Stimulated activated CD8-positive, alpha-beta memory T cell treated with anti-CD3 and anti-CD28 coated beads, Interleukin-12 subunit alpha, Interleukin-12 subunit beta, amount 100 ng/mL, for 24 hours (primary cell): ENCODE measurements around the gene KRT79.
"Not testable (repeated sequence)": the region's sequence is repeated elsewhere in the genome, so short reads cannot be mapped to it uniquely, and the experiment has no call there.

Experiments
- DNase-seq: peaks from one replicate; pipeline ENCODE4 v3.0.0-alpha.2; 2020; ENCODE audit errors: extremely low read depth

KRT79 gene

GRCh38 chr12:52833922-52834726, at the start of gene KRT79:
Gene KRT79 (minus strand): TSS chr12:52834311. CDS start chr12:52834260, 51 bp downstream.
- DNase-seq, result no peak

- not testable (repeated sequence) for DNase-seq
Measured at GRCh38 chr12:52880499-52880898, 46.4 kb upstream of the KRT79 start.

- peak; percentile 33 for DNase-seq
Measured at GRCh38 chr12:52879394-52880351, 45.6 kb upstream of the KRT79 start.

- DNase-seq, result no peak
Measured at GRCh38 chr12:52878507-52879393, 44.6 kb upstream of the KRT79 start.

GRCh38 chr12:52877242-52877641, 43.1 kb upstream of the KRT79 start:
- no peak for DNase-seq

- DNase-seq, result no peak
Measured at GRCh38 chr12:52876372-52876771, 42.3 kb upstream of the KRT79 start.

GRCh38 chr12:52874573-52875435, 40.7 kb upstream of the KRT79 start:
- no peak for DNase-seq

- peak; percentile 20 for DNase-seq
Measured at GRCh38 chr12:52873832-52874572, 39.9 kb upstream of the KRT79 start.

GRCh38 chr12:52873513-52873831, 39.4 kb upstream of the KRT79 start:
- no peak for DNase-seq

GRCh38 chr12:52872644-52873389, 38.7 kb upstream of the KRT79 start:
- DNase-seq, result no peak

- no peak for DNase-seq
Measured at GRCh38 chr12:52871291-52872039, 37.4 kb upstream of the KRT79 start.

GRCh38 chr12:52870361-52871290, 36.5 kb upstream of the KRT79 start:
- peak; percentile 39 for DNase-seq

GRCh38 chr12:52867642-52868041, 33.5 kb upstream of the KRT79 start:
- no peak for DNase-seq

GRCh38 chr12:52867152-52867551, 33.0 kb upstream of the KRT79 start:
- no peak for DNase-seq

- no peak for DNase-seq
Measured at GRCh38 chr12:52865090-52865944, 31.2 kb upstream of the KRT79 start.

GRCh38 chr12:52862023-52862422, 27.9 kb upstream of the KRT79 start:
- DNase-seq, result no peak

- no peak for DNase-seq
Measured at GRCh38 chr12:52861511-52861910, 27.4 kb upstream of the KRT79 start.
